ENCODE data around the gene EPHA5.

Gene EPHA5

DNA sequence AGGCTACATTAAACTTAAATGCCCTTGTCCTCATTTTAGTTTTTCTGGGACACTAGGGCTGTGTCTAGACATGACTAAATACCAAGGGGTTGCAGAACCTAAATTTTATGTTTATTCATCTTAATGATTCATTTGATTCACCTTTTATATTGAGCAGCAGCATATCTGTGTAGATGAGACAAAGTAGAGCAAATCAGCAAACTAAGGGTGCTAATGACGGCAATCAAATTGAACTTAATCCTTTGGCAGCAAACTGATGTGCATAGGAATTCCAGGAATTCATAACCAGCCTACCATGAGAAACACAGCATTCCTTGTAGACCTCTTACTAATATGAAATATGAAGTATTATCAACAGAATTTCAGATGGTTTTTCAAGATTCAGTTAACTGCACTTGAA is 25.1 kb downstream of the EPHA5 start:
- TF ChIP-seq, protein P1, sequence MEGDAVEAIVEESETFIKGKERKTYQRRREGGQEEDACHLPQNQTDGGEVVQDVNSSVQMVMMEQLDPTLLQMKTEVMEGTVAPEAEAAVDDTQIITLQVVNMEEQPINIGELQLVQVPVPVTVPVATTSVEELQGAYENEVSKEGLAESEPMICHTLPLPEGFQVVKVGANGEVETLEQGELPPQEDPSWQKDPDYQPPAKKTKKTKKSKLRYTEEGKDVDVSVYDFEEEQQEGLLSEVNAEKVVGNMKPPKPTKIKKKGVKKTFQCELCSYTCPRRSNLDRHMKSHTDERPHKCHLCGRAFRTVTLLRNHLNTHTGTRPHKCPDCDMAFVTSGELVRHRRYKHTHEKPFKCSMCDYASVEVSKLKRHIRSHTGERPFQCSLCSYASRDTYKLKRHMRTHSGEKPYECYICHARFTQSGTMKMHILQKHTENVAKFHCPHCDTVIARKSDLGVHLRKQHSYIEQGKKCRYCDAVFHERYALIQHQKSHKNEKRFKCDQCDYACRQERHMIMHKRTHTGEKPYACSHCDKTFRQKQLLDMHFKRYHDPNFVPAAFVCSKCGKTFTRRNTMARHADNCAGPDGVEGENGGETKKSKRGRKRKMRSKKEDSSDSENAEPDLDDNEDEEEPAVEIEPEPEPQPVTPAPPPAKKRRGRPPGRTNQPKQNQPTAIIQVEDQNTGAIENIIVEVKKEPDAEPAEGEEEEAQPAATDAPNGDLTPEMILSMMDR (IDR thresholded peaks at IDR 0.05; ENCODE audit: borderline replicate concordance, control extremely low read depth, extremely low read depth, insufficient read depth, missing control alignments): no peak
- no peak for DNase-seq (ENCODE audit: low spot score)

DNA sequence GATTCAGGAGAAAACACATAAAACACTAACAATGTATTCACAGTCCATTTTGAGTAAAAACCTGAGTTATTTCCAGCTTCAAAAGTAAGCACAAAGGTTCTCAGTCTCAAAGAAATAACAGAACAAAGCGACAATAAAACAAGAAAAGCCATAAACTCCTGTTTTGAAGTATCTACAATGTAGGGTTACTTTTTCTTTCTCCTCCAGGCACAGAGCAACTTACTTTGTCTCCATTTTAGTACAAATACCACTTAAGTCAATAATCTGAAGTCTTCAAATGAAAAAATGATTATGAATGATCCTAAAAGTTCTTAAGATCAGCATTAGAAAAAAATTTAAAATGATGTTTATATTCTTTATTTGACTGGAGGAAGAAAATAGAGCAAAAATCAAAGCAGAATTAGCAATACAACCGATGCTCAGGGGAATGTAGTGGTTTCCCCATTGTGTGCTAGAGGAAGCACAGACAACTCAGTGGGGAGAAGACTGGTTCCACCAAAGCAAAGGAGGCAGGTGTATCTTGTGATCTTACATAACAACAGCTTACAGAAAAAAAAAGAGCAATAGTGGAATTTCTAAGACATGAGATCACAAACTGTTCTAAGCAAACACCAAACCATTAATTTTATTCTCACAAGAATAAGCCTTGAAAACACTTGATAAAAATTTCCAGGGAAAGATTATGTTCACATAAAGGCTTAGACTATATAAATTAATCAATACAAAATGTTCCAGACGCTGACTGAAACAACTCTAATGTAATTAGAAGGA is 35.1 kb downstream of the EPHA5 start:
- TF ChIP-seq, protein P1 (IDR thresholded peaks at IDR 0.05; ENCODE audit: borderline replicate concordance, control extremely low read depth, extremely low read depth, insufficient read depth, missing control alignments): no peak
- in situ Hi-C loops (cut with MboI; ENCODE audit: low sequenced_read_pairs, unreplicated experiment): no loop called here
- no peak for DNase-seq (ENCODE audit: low spot score)

More for the DNA sequence above, 25.1 kb downstream of the EPHA5 start:
- in situ Hi-C loops (cut with MboI; ENCODE audit: low sequenced_read_pairs, unreplicated experiment): no loop called here

DNA sequence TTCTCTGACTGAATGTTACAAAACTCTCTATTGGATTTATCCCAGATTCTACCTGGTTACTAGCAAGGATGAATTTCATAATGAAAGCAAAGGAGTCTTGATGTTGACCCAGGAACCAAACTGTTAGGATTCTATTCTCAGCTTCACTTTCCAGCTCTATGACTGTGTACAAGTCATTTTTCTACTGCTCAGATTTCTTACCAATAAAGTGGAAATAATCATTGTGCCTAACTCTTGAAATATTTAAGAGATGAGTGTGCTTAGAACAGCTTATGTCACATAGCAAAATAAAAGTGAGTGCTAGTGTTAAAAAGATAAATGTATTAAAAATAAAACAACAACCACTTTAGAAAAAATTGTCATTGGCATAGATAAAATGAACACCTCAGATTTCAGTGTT is 45.6 kb downstream of the EPHA5 start:
- no peak for DNase-seq (ENCODE audit: low spot score)
- in situ Hi-C loops (cut with MboI; ENCODE audit: low sequenced_read_pairs, unreplicated experiment): no loop called here
- TF ChIP-seq, protein P1 (IDR thresholded peaks at IDR 0.05; ENCODE audit: borderline replicate concordance, control extremely low read depth, extremely low read depth, insufficient read depth, missing control alignments): no peak

DNA sequence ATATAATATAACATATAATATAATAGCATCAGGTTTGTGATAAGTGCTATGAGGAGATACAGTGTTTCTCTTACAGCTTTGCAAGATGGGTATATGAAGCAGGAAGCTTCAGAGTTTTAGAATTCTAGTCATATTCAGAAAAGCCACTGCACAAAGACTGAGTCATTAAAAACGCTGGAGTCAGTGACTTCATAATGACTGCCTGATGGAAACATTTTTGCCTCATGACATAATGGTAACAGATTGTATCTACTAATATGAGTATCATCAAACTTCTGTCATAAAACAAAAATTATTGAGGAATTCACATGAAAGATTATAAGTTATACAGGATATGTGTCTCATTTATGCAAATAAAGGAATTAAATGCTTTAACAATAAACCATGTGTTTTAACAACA is 46.8 kb downstream of the EPHA5 start:
- in situ Hi-C loops (cut with MboI; ENCODE audit: low sequenced_read_pairs, unreplicated experiment): no loop called here
- no peak for DNase-seq (ENCODE audit: low spot score)
- TF ChIP-seq, protein P1 (IDR thresholded peaks at IDR 0.05; ENCODE audit: borderline replicate concordance, control extremely low read depth, extremely low read depth, insufficient read depth, missing control alignments): no peak

DNA sequence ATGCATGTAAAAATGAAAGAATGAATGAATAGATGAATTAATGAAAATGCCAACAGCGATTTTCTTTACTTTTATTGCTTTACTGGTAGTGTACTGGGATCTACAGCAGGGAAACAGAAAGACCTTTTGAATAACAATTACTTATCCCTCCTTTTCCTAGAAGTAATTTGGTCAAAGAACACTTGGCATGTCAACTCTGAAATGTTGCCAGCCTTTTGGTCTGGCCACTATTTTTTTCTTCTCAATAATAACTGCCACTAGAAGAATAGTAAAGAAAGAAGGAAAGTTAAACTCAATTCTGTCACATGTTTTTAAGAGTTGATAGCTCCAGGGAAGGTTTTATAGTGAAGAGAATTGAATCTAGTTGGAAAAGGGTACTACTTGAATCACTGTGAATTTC is 52.9 kb downstream of the EPHA5 start:
- no peak for DNase-seq (ENCODE audit: low spot score)
- in situ Hi-C loops (cut with MboI; ENCODE audit: low sequenced_read_pairs, unreplicated experiment): no loop called here
- TF ChIP-seq, protein P1 (IDR thresholded peaks at IDR 0.05; ENCODE audit: borderline replicate concordance, control extremely low read depth, extremely low read depth, insufficient read depth, missing control alignments): no peak

DNA sequence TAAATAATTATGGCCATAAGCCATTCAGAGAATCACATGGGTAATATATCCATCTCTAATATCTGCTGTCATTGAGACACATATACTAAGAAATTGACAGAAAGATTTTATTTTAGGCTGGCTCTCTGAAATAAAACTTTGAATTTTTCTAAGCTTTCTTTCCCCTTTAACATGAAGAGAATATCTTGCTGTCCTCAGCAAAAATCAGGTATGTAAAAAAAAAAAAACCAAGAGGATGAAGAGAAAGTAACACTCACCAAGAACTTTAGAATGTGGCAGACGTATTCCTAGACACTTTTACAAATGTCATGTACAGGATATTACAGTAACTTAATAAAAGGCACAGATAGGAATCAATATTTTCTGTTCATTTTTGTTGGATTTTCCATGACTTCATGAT is 65.8 kb downstream of the EPHA5 start:
- in situ Hi-C loops (cut with MboI; ENCODE audit: low sequenced_read_pairs, unreplicated experiment): no loop called here
- TF ChIP-seq, protein P1 (IDR thresholded peaks at IDR 0.05; ENCODE audit: borderline replicate concordance, control extremely low read depth, extremely low read depth, insufficient read depth, missing control alignments): no peak
- DNase-seq (ENCODE audit: low spot score): no peak

All from GM13976 (cell line).